Measurements from ENCODE around the gene MFSD2A. TPM values are rescaled to one million over a fixed set of nuclear protein-coding genes. Genes with fewer than 3 reads are reported as not detected.

The MFSD2A gene
- total RNA-seq, 1 donor from 2014 or later, result 0.22 TPM

DNA sequence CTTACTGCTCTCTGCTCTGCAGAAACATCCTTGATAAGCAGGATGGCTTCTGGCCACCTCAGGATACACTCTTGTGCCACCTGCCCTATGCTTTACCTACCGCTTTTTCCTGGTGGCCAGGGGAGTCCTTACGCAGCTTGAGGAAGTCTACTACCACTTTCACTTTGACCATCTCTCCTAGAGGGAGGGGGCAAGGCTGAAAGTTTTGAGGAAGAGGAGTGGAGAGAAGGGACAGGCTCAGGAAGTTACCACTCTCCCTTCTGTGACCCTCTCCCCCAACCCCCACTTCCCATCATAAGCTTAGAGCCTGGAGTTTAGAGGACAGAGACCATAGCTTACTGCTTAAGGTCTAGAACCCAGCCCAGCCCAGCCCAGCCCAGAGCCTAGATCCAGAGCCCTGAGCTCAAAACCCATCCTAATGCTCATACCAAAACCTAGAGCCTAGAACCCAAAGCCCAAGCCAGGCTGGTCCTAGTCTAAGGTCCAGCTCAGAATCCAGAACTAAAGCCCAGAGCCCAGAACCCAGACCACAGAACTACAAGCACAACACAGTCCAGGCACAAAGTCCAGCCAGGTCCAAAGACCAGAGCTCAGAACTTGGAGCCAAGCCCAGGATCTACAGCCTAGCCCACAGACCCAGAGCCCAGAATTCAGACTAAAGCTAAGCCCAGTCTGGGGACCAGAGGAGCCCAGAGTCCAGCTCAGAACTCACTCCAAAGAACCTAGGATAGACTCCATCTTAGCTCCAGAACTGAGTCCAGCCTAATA is 18.0 kb upstream of the MFSD2A start:
- no peak overlapping the region for H3K27ac ChIP-seq (replicated peaks)
- no peaks in the 10 kb centered on the region for H3K4me1 ChIP-seq
- intact Hi-C loops (cut with micrococcal nuclease), result no loop called here

DNA sequence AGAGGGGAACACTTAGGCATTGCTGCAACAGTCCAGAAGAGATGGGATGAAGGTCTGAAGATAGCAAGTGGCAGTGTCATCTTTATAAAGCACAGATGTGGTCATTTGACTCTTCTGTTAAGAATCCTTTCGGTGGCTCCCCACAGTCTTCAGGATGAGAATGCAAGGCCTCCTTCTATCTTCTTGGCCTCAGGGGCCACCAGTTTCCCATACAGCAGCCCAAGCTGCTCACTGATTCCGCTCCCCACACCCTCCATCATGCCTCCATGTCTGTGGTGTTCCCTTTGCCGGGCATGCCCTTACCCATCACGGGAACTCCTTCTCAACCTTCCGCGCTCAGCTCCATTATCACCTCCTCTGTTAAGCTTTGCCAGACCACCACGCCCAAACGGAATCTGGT is 16.1 kb upstream of the MFSD2A start:
- DNase-seq, result no peak
- no peak overlapping the region for H3K4me3 ChIP-seq
- H3K27ac ChIP-seq (replicated peaks), result no peak overlapping the region
- H3K9me3 ChIP-seq (replicated peaks), result peaks cover 4% of the 10 kb centered on the region
- intact Hi-C loops (cut with micrococcal nuclease), result no loop called here
- H3K27me3 ChIP-seq (ENCODE audit: low read depth), result peaks cover 21% of the 10 kb centered on the region
- TF ChIP-seq, protein P1, sequence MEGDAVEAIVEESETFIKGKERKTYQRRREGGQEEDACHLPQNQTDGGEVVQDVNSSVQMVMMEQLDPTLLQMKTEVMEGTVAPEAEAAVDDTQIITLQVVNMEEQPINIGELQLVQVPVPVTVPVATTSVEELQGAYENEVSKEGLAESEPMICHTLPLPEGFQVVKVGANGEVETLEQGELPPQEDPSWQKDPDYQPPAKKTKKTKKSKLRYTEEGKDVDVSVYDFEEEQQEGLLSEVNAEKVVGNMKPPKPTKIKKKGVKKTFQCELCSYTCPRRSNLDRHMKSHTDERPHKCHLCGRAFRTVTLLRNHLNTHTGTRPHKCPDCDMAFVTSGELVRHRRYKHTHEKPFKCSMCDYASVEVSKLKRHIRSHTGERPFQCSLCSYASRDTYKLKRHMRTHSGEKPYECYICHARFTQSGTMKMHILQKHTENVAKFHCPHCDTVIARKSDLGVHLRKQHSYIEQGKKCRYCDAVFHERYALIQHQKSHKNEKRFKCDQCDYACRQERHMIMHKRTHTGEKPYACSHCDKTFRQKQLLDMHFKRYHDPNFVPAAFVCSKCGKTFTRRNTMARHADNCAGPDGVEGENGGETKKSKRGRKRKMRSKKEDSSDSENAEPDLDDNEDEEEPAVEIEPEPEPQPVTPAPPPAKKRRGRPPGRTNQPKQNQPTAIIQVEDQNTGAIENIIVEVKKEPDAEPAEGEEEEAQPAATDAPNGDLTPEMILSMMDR (IDR thresholded peaks at IDR 0.05; ENCODE audit: borderline replicate concordance), result no peak
- H3K4me1 ChIP-seq, result no peaks in the 10 kb centered on the region
- no peaks in the 10 kb centered on the region for H3K36me3 ChIP-seq

More for the DNA sequence above, 18.0 kb upstream of the MFSD2A start:
- Histone ChIP-seq H3K4me3 (no peak overlapping the region), H3K36me3 (no peaks in the 10 kb centered on the region), H3K27me3 (ENCODE audit: low read depth) (peaks cover 15% of the 10 kb centered on the region), H3K9me3 (replicated peaks) (peaks cover 4% of the 10 kb centered on the region)
- no peak for DNase-seq
- TF ChIP-seq, protein P1 (IDR thresholded peaks at IDR 0.05; ENCODE audit: borderline replicate concordance), result no peak

DNA sequence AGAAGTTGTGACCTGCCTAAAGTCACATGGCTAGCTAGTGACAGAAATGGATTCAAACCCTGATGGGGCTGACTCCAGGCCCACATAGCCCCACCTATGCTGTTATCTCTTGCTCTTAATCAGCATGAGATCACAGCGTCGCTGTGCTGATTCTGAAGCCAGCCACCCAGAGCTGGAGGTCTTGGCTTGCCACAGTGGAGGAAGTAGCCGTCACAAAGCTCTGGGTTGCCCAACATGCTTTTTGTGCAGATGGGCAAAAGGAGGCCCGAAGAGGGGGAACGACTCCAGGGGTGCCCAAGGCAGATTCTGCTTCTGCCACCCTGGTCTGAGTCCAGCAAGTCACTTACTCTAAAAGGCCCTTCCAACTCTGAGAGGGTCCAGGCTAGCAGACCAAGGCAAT is 14.7 kb upstream of the MFSD2A start:
- no peaks in the 10 kb centered on the region for H3K4me1 ChIP-seq
- DNase-seq, result peak; percentile 31
- H3K27ac ChIP-seq (replicated peaks), result no peak overlapping the region
- intact Hi-C loops (cut with micrococcal nuclease), result no loop called here
- H3K9me3 ChIP-seq (replicated peaks), result peaks cover 4% of the 10 kb centered on the region
- no peaks in the 10 kb centered on the region for H3K36me3 ChIP-seq
- H3K27me3 ChIP-seq (ENCODE audit: low read depth), result peaks cover 28% of the 10 kb centered on the region
- H3K4me3 ChIP-seq, result no peak overlapping the region
- TF ChIP-seq, protein P1 (IDR thresholded peaks at IDR 0.05; ENCODE audit: borderline replicate concordance), result no peak

DNA sequence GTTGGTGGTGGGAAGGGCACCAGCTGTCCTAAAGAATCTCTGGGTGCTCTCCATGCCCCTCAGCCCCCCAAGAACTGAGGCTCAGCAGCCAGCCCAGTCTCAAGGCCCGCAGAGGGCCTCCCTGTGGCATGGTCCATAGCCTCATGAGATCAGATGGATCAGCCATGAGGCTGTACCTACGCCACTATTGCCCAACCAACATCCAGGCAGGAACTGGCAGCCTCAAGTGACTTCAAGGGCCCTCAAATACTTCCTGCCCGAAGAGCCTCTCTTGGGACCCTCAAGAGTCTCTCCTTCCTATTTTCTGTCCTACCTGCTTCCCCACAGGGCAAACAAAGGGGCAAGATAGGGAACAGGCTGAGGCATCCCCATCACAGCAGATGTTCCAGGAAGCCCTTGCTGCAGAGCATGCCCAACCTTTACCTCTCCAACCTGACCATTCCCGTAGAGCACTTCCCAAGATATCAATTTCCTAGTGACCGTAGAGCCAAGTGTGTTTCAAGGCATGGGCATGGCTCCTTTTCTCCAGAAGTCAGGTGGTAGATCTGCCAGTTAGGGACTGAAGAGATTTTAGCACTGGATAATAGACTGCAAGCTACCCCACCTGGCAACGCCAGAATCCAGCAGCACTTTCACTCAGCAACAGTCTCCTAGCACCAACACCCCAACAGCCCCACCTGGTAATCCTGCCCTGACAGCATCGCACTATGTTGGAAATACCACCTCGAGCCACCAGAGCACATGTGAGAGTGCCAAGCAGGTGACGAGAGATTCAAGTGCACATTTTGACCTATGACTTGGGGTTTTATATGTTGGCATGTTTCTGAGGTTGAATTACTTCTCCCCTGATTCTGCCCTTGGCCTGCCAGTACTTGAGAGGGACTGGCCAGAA is 13.7 kb upstream of the MFSD2A start:
- Histone ChIP-seq H3K4me3 (no peak overlapping the region), H3K27me3 (ENCODE audit: low read depth) (peaks cover 25% of the 10 kb centered on the region), H3K4me1 (no peaks in the 10 kb centered on the region), H3K9me3 (replicated peaks) (no peaks in the 10 kb centered on the region), H3K36me3 (no peaks in the 10 kb centered on the region), H3K27ac (replicated peaks) (no peak overlapping the region)
- no peak for DNase-seq
- intact Hi-C loops (cut with micrococcal nuclease), result no loop called here
- TF ChIP-seq, protein P1 (IDR thresholded peaks at IDR 0.05; ENCODE audit: borderline replicate concordance), result no peak

DNA sequence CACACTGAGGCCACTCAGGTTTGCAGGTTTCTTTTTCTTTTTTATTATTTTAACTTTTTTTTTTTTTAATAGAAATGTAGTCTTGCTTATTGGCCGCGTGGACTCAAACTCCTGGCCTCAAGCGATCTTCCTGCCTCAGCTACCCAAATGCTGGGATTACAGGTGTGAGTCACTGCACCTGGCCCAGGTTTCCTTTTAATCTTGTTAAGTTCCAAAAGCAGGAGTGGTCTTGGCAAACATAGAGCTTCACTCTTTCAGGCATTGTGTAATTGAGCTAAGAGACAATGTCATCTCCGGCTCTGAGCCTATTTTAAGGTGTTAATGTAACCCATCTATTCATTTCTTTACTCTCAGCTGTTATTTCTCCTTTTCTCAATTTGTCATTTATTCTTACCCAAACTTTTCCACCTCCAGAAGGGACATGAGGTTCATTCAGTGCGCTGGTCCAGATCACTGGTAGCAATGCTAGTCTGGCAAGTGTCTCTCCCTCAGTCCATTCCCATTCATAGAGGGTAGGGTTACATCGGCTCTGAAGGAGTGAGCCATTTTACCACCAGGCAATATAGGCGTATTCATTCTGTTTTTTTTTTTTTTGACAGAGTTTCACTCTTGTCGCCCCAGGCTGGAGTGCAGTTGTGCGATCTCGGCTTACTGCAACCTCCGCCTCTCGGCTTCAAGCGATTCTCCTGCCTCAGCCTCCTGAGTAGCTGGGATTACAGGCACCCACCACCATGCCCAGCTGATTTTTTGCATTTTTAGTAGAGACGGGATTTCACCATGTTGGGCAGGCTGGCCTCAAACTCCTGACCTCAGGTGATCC is 11.3 kb upstream of the MFSD2A start:
- Histone ChIP-seq H3K36me3 (no peaks in the 10 kb centered on the region), H3K4me1 (no peaks in the 10 kb centered on the region), H3K27ac (replicated peaks) (no peak overlapping the region), H3K27me3 (ENCODE audit: low read depth) (peaks cover 25% of the 10 kb centered on the region), H3K9me3 (replicated peaks) (no peaks in the 10 kb centered on the region), H3K4me3 (no peak overlapping the region)
- DNase-seq, result no peak
- TF ChIP-seq, protein P1 (IDR thresholded peaks at IDR 0.05; ENCODE audit: borderline replicate concordance), result no peak
- intact Hi-C loops (cut with micrococcal nuclease), result no loop called here
